ENCODE measurements around the gene NRF1. TPM values are rescaled to one million over a fixed set of nuclear protein-coding genes. Genes with fewer than 3 reads are reported as not detected.

Gene NRF1
- total RNA-seq, 1 experiment from 2014 or later, result 14.0 TPM

DNA sequence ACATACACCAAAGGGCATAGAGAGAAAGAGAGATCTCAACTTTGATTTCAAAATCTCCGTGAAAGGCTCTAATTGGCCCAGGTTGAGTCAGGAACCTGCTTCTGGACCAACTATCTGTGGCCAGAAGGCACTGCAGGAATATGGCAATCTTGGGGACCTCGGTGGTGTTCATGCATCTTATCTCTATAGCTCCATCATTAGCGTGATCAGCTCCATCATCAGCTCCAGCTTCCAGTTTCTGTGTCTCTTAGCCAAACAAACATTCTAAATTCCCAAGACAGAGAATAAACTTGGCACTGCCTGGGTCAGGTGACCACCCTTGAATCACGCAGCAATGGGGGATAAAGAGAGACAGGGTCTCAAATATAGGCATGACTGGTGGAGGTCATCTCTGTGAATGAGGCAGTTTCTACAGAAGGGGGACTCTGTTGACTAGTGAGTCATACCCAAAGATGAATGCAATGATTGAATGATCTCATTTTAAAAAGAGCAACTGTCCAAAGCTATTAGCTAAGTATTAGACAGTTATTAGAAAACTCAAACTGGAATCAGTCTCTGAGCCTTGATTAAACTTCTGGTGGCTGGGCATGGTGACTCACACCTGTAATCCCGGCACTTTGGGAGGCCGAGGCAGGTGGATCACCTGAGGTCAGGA is 5.4 kb upstream of the NRF1 start:
- no peak for ATAC-seq
- Histone ChIP-seq H3K4me3 (ENCODE audit: low read depth in 2 of 2, low read length in 2 of 2) (no peak overlapping the region), H3K9me3 (ENCODE audit: control insufficient read depth, insufficient read depth, low read depth, low read length) (no peaks in the 10 kb centered on the region), H3K4me1 (ENCODE audit: control insufficient read depth, insufficient read depth, low read length) (peaks cover 7% of the 10 kb centered on the region; the same call in 1 of the 2 replicates), H3K36me3 (ENCODE audit: control insufficient read depth, insufficient read depth, low read length) (no peaks in the 10 kb centered on the region; the same call in 1 of the 2 replicates), H3K27me3 (ENCODE audit: control insufficient read depth, insufficient read depth, low read length) (no peaks in the 10 kb centered on the region), H3K27ac (ENCODE audit: low read length) (no peak overlapping the region)
- DNase-seq (ENCODE audit: low read depth, low spot score), result no peak
- in situ Hi-C loops (cut with HindIII; ENCODE audit: low pct_unique_long_range_greater_than_20kb, low sequenced_read_pairs) (no loop called here), intact Hi-C loops (cut with micrococcal nuclease; ENCODE audit: unreplicated experiment) (no loop called here)
- TF ChIP-seq SIN3A (IDR thresholded peaks at IDR 0.05; ENCODE audit: borderline replicate concordance, insufficient read depth, low read depth, low read length), result no peak
- no peak for TF ChIP-seq POLR2AphosphoS5 (IDR thresholded peaks at IDR 0.05; ENCODE audit: low read depth, low read length)
- TF ChIP-seq, protein P1, sequence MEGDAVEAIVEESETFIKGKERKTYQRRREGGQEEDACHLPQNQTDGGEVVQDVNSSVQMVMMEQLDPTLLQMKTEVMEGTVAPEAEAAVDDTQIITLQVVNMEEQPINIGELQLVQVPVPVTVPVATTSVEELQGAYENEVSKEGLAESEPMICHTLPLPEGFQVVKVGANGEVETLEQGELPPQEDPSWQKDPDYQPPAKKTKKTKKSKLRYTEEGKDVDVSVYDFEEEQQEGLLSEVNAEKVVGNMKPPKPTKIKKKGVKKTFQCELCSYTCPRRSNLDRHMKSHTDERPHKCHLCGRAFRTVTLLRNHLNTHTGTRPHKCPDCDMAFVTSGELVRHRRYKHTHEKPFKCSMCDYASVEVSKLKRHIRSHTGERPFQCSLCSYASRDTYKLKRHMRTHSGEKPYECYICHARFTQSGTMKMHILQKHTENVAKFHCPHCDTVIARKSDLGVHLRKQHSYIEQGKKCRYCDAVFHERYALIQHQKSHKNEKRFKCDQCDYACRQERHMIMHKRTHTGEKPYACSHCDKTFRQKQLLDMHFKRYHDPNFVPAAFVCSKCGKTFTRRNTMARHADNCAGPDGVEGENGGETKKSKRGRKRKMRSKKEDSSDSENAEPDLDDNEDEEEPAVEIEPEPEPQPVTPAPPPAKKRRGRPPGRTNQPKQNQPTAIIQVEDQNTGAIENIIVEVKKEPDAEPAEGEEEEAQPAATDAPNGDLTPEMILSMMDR (IDR thresholded peaks at IDR 0.05), result no peak
- TF ChIP-seq, protein P2, sequence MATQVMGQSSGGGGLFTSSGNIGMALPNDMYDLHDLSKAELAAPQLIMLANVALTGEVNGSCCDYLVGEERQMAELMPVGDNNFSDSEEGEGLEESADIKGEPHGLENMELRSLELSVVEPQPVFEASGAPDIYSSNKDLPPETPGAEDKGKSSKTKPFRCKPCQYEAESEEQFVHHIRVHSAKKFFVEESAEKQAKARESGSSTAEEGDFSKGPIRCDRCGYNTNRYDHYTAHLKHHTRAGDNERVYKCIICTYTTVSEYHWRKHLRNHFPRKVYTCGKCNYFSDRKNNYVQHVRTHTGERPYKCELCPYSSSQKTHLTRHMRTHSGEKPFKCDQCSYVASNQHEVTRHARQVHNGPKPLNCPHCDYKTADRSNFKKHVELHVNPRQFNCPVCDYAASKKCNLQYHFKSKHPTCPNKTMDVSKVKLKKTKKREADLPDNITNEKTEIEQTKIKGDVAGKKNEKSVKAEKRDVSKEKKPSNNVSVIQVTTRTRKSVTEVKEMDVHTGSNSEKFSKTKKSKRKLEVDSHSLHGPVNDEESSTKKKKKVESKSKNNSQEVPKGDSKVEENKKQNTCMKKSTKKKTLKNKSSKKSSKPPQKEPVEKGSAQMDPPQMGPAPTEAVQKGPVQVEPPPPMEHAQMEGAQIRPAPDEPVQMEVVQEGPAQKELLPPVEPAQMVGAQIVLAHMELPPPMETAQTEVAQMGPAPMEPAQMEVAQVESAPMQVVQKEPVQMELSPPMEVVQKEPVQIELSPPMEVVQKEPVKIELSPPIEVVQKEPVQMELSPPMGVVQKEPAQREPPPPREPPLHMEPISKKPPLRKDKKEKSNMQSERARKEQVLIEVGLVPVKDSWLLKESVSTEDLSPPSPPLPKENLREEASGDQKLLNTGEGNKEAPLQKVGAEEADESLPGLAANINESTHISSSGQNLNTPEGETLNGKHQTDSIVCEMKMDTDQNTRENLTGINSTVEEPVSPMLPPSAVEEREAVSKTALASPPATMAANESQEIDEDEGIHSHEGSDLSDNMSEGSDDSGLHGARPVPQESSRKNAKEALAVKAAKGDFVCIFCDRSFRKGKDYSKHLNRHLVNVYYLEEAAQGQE (IDR thresholded peaks at IDR 0.05; ENCODE audit: insufficient read depth in 1 of 2, low read depth in 2 of 2, low read length in 1 of 2), result no peak
- no TSS peak for BruUV-seq (replicated peaks)
- POLR2A ChIA-PET, result interaction anchor here (0.7 kb wide), 1 partner anchor 21 kb away, joined by 11 read pairs; no protein-coding TSS in a partner anchor
- CTCF ChIA-PET, result no interaction called here

DNA sequence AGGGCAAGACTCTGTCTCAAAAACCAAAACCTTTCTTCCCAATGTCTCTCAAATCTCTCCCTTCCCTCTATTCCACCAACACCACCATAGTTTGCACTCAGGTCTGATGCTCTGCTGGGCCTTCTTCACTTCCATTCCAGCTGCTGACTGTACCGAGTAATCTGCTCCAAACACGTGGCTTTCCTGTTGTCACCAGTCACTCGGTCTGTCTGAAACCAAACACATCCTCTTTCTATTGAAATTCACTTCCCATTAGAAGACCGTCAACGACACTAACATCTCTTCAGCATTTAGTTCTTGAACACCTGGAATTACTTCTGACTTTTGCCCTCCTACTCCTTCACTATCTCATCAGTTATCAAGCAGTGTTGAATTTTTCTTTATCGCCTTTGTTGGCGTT is 4.7 kb upstream of the NRF1 start:
- intact Hi-C loops (cut with micrococcal nuclease; ENCODE audit: unreplicated experiment) (no loop called here), in situ Hi-C loops (cut with HindIII; ENCODE audit: low pct_unique_long_range_greater_than_20kb, low sequenced_read_pairs) (no loop called here)
- Histone ChIP-seq H3K4me3 (ENCODE audit: low read depth in 2 of 2, low read length in 2 of 2) (no peak overlapping the region), H3K4me1 (ENCODE audit: control insufficient read depth, insufficient read depth, low read length) (peaks cover 7% of the 10 kb centered on the region; the same call in 1 of the 2 replicates), H3K27me3 (ENCODE audit: control insufficient read depth, insufficient read depth, low read length) (no peaks in the 10 kb centered on the region), H3K27ac (ENCODE audit: low read length) (no peak overlapping the region), H3K36me3 (ENCODE audit: control insufficient read depth, insufficient read depth, low read length) (no peaks in the 10 kb centered on the region; the same call in 1 of the 2 replicates), H3K9me3 (ENCODE audit: control insufficient read depth, insufficient read depth, low read depth, low read length) (no peaks in the 10 kb centered on the region)
- ChIA-PET CTCF (no interaction called here), POLR2A (no interaction called here)
- TF ChIP-seq POLR2AphosphoS5 (IDR thresholded peaks at IDR 0.05; ENCODE audit: low read depth, low read length), result 0 out of 2 replicates have a peak, but pooled peaks have one; percentile 44
- TF ChIP-seq, protein P2 (IDR thresholded peaks at IDR 0.05; ENCODE audit: insufficient read depth in 1 of 2, low read depth in 2 of 2, low read length in 1 of 2), result no peak
- no peak for TF ChIP-seq SIN3A (IDR thresholded peaks at IDR 0.05; ENCODE audit: borderline replicate concordance, insufficient read depth, low read depth, low read length)
- TF ChIP-seq, protein P1 (IDR thresholded peaks at IDR 0.05), result no peak
- TF ChIP-seq TCF7L2 (IDR thresholded peaks at IDR 0.05; ENCODE audit: low read depth, low read length), result no peak
- DNase-seq (ENCODE audit: low read depth, low spot score) (no peak), ATAC-seq (no peak)
- BruUV-seq (replicated peaks), result no TSS peak
